Right lobe of liver (tissue), 6 donors: ENCODE measurements around the gene HOXA3. TPM values are rescaled to one million over a fixed set of nuclear protein-coding genes. Genes with fewer than 3 reads are reported as not detected.

Experiments
- ATAC-seq, 4 donors: fragments of 200-7000 bp; cut with Tn5 transposase; one replicate each; pipeline ENCODE4 v1.9.1; 2020; ENCODE audit warnings: mild to moderate bottlenecking in 4 of 4, moderate library complexity in 4 of 4
- DNase-seq, 3 donors: peaks; one replicate each; pipeline ENCODE4 v3.0.0-alpha.2; 2020
- H3K27ac ChIP-seq, 3 donors: fragments of 200-600 bp; one replicate each; pipeline ENCODE4 v1.8.0; 2022
- H3K27me3 ChIP-seq, 2 donors: fragments of 200-600 bp; one replicate each; pipeline ENCODE4 v1.8.0; 2022
- H3K36me3 ChIP-seq, 4 donors: fragments of 200-600 bp; sonication (generic) in 1 of 4; one replicate each; pipeline versions ENCODE4 v1.5.1 to v1.8.0; 2017 to 2022; ENCODE audit warnings: control low read depth in 1 of 4
- H3K4me1 ChIP-seq, 4 donors: fragments of 200-600 bp; sonication (generic) in 1 of 4; one replicate each; pipeline versions ENCODE4 v1.5.1 to v1.8.0; 2017 to 2022; ENCODE audit warnings: control low read depth in 1 of 4
- H3K4me3 ChIP-seq, 3 donors: fragments of 200-600 bp; one replicate each; pipeline ENCODE4 v1.8.0; 2022
- H3K9me3 ChIP-seq, 4 donors: fragments of 200-600 bp; sonication (generic) in 1 of 4; one replicate each; pipeline versions ENCODE4 v1.5.1 to v1.8.0; 2017 to 2022; ENCODE audit warnings: control low read depth in 1 of 4
- POLR2A ChIP-seq: fragments of 450-650 bp; IDR thresholded peaks from one replicate; pipeline ENCODE4 v1.6.1; 2017; ENCODE audit warnings: antibody characterized with exemption, mild to moderate bottlenecking
- WGBS: methylation state at CpG from one replicate; pipeline ENCODE4 v1.1.6; 2018; ENCODE audit warnings: low coverage, low lambda C conversion rate; ENCODE audit not compliant: insufficient coverage; ENCODE audit errors: missing lambda C conversion rate; 5-methylcytosine and 5-hydroxymethylcytosine counted together
- intact Hi-C, 2 donors: fragments of 100-400 bp; cut with DNase I; formaldehyde crosslinking; loops; one replicate each; pipeline versions ENCODE4 v1.11.2 to v1.14.1; 2022
- total RNA-seq, 6 experiments: library from RNA; depleted of rRNA in 2 of 6; stranded (reverse); fragments of >200 nt in 2 of 6; fragmentation: NEBNext Ultra II Directional in 3 of 6; extraction: Animal tissue kit (Norgen Biotek cat#: 25700) in 3 of 6; gene quantifications; one replicate each; pipeline versions ENCODE4 v1.1.0 to v1.2.4, GENCODE V29; 2016 to 2023
- TF ChIP-seq, protein P1 (sequence below), 4 donors: fragments of 200-600 bp in 3 of 4; fragments of 450-650 bp in 1 of 4; IDR thresholded peaks; one replicate each; pipeline versions ENCODE4 v1.5.1 to v1.8.0; 2016 to 2022; ENCODE audit warnings: antibody characterized with exemption in 4 of 4, mild to moderate bottlenecking in 2 of 4
- donor health status: DM: no; HTN: yes; CAD: no.
- donor health status: DM: no; HTN: no; CAD: no.
- donor health status: DM: no; HTN: no; CAD: no.
- donor health status: DM: no; HTN: yes; CAD: no.
- donor health status: DM: no; HTN: yes; CAD: no.

Gene HOXA3
- total RNA-seq, 6 experiments from 2014 or later = 0.17 to 0.26 (median 0.25) TPM; not detected in 2

- 30% methylated on average over 21 of the region's 27 CpGs for WGBS
- Histone ChIP-seq H3K9me3 (no peaks in the 10 kb centered on the region), H3K36me3 (no peaks in the 10 kb centered on the region), H3K27ac (no peak overlapping the region), H3K4me1 (peaks cover 0 to 15% (median 6%) of the 10 kb centered on the region in 4 donors), H3K27me3 (peaks cover 19 to 48% of the 10 kb centered on the region in 2 donors), H3K4me3 (no peak overlapping the region)
- no peak for DNase-seq
- ATAC-seq = no peak
- intact Hi-C loops = loop anchor here (5.0 to 10.0 kb wide), 3 partner anchors 65 to 785 kb away; partner anchors contain the start of gene HOXA1 (in 1 of the 2)
- TF ChIP-seq, protein P1, sequence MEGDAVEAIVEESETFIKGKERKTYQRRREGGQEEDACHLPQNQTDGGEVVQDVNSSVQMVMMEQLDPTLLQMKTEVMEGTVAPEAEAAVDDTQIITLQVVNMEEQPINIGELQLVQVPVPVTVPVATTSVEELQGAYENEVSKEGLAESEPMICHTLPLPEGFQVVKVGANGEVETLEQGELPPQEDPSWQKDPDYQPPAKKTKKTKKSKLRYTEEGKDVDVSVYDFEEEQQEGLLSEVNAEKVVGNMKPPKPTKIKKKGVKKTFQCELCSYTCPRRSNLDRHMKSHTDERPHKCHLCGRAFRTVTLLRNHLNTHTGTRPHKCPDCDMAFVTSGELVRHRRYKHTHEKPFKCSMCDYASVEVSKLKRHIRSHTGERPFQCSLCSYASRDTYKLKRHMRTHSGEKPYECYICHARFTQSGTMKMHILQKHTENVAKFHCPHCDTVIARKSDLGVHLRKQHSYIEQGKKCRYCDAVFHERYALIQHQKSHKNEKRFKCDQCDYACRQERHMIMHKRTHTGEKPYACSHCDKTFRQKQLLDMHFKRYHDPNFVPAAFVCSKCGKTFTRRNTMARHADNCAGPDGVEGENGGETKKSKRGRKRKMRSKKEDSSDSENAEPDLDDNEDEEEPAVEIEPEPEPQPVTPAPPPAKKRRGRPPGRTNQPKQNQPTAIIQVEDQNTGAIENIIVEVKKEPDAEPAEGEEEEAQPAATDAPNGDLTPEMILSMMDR (IDR thresholded peaks at IDR 0.05) = no peak
- no peak for TF ChIP-seq POLR2A
Measured at GRCh38 chr7:27159266-27160144, 7.1 kb upstream of the HOXA3 start.

- H3K4me1 ChIP-seq = peaks cover 0 to 15% (median 6%) of the 10 kb centered on the region in 4 donors
- WGBS = 7% methylated on average over 19 of the region's 35 CpGs
Measured at GRCh38 chr7:27158436-27159265, 6.3 kb upstream of the HOXA3 start.

DNA sequence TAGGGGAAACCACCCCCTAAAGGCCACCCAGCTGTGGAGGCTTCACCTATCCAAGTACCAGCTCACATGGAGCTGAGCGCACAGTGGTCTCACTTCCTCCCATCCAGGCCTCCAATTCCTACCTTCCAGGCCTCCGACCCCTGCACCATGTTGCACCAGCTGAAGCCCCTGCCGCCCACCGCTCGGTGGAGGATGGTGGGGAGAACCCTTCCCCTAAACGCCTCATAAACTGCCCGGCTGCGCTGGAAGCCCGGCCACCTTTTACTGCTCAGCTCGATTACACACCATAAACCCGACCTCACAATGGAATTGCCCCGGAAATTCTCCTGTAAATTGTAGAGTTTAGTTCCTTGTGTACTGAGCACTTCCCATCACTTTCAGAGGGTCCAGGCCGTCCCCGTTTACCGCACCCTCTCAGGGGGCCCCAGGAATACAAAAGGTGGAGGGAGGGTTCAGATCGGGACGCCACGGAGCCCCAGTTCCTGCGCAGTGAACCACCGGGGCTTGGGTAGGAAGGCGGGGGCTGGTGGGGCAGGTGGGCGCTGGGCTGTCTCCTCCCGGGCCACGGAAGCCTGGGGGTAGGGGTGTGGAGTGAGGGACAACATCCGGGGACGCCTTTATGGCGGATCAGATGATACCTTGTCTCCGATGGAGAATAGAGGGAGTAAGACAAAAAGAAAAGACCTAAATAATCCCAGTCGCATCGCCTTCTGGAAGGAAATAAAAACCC lies 5.5 kb upstream of the HOXA3 start:
- Histone ChIP-seq H3K27ac (no peak overlapping the region), H3K36me3 (no peaks in the 10 kb centered on the region), H3K4me3 (no peak overlapping the region), H3K4me1 (peaks cover 0 to 15% (median 6%) of the 10 kb centered on the region in 4 donors), H3K27me3 (peaks cover 29 to 50% of the 10 kb centered on the region in 2 donors), H3K9me3 (no peaks in the 10 kb centered on the region)
- TF ChIP-seq POLR2A = no peak
- TF ChIP-seq, protein P1 (IDR thresholded peaks at IDR 0.05) = no peak
- 8% methylated on average over 25 of the region's 30 CpGs for WGBS
- ATAC-seq (no peak), DNase-seq (no peak)
- intact Hi-C loops = loop anchor here (5.0 to 10.0 kb wide), 2 partner anchors 481 to 783 kb away; no protein-coding TSS in a partner anchor

More at GRCh38 chr7:27158436-27159265, 6.3 kb upstream of the HOXA3 start:
- Histone ChIP-seq H3K27me3 (peaks cover 27 to 48% of the 10 kb centered on the region in 2 donors), H3K4me3 (no peak overlapping the region), H3K9me3 (no peaks in the 10 kb centered on the region), H3K36me3 (no peaks in the 10 kb centered on the region), H3K27ac (no peak overlapping the region)
- no peak for ATAC-seq
- no peak for DNase-seq
- TF ChIP-seq POLR2A = no peak
- TF ChIP-seq, protein P1 (IDR thresholded peaks at IDR 0.05) = no peak
- intact Hi-C loops = loop anchor here (5.0 to 10.0 kb wide), 2 partner anchors 481 to 784 kb away; no protein-coding TSS in a partner anchor
